ENCODE measurements around the gene DBT. TPM values are rescaled to one million over a fixed set of nuclear protein-coding genes. Genes with fewer than 3 reads are reported as not detected.

The DBT gene
- total and polyA plus RNA-seq, 2 of the 8 experiments (the other 6 are each of a cell fraction or from before 2014, with no cell fraction given): 3.3 to 24.6 TPM

DNA sequence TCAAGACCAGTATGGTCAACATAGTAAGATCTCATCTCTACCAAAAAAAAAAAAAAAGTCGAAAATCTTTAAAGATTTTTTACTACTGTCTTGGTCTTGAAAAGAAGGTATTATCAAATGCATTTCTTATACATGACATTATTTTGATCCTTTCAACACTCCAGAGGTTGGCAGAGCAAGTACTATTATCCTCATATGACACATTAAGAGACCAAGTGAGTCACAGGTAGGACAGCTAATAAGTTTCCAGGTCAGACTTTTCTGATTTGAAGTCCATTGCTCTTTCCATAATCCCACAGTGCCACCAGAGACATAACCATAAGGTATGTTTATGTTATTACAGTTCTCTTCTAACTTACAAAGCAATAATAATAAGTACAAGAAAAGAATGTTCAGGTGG is 15.2 kb downstream of the DBT start (continued):
- no peak for TF ChIP-seq CHD7 (IDR thresholded peaks at IDR 0.05; ENCODE audit: insufficient replicate concordance, low read length)

All from H1 (cell line).